Retinal pigment epithelial cell (primary cell): ENCODE results near the gene ARHGAP31.
"Not testable (repeated sequence)": the region's sequence is repeated elsewhere in the genome, so short reads cannot be mapped to it uniquely, and the experiment has no call there.

Experiments
- DNase-seq: peaks from one replicate; pipeline ENCODE4 v3.0.0-alpha.2; 2010; ENCODE audit warnings: low read depth
- H3K4me3 ChIP-seq: 2 replicates; pipeline ENCODE4 v1.5.1; 2011; ENCODE audit warnings: mild to moderate bottlenecking, low read length, control low read depth, moderate library complexity
- TF ChIP-seq, protein P1 (sequence below): conservative IDR thresholded peaks from 2 replicates; pipeline ENCODE4 v1.5.1; 2011; ENCODE audit warnings: low read depth, low read length, control low read depth, inconsistent platforms

ARHGAP31 gene

DNA sequence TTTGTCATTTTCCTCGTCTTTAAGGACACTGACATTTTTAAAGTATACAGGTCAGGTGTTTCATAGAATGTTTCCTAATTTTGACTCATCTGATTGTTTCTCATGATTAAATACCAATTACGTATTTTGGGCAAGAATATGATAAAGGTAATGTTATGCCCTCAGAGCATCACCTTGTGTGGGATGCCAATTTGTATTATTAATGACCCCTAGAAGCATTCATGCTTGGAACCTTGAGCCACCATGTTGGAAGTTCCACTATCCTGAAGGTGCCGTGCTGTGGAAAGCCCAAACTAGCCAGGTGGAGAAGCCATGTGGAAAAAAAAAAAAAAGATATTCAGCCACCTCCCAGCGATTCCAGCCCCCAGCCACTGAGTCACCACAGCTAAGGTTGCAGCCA is 34.4 kb upstream of the ARHGAP31 start:
- H3K4me3 ChIP-seq: no peak overlapping the region
- TF ChIP-seq, protein P1, sequence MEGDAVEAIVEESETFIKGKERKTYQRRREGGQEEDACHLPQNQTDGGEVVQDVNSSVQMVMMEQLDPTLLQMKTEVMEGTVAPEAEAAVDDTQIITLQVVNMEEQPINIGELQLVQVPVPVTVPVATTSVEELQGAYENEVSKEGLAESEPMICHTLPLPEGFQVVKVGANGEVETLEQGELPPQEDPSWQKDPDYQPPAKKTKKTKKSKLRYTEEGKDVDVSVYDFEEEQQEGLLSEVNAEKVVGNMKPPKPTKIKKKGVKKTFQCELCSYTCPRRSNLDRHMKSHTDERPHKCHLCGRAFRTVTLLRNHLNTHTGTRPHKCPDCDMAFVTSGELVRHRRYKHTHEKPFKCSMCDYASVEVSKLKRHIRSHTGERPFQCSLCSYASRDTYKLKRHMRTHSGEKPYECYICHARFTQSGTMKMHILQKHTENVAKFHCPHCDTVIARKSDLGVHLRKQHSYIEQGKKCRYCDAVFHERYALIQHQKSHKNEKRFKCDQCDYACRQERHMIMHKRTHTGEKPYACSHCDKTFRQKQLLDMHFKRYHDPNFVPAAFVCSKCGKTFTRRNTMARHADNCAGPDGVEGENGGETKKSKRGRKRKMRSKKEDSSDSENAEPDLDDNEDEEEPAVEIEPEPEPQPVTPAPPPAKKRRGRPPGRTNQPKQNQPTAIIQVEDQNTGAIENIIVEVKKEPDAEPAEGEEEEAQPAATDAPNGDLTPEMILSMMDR: no peak

DNA sequence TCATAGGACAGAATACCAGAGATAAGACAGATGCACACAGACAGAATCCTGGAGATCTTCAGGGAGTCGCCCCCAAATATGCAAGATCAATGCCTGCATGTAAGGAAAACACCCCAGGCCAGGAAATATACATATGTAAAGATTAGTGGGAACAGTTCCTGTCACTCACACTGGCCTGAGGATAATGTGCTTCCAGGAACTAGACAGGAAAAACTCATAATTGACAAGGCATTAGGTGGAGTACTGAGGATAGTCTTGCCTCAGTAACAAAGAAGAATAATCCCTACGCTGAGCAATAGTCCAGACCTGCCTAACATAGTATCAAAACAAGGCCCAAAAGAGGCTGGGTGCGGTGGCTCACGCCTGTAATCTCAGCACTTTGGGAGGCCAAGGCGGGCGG is 33.1 kb upstream of the ARHGAP31 start:
- TF ChIP-seq, protein P1: no peak
- H3K4me3 ChIP-seq: no peak overlapping the region
- DNase-seq: no peak

More for the DNA sequence above, 34.4 kb upstream of the ARHGAP31 start:
- no peak for DNase-seq

DNA sequence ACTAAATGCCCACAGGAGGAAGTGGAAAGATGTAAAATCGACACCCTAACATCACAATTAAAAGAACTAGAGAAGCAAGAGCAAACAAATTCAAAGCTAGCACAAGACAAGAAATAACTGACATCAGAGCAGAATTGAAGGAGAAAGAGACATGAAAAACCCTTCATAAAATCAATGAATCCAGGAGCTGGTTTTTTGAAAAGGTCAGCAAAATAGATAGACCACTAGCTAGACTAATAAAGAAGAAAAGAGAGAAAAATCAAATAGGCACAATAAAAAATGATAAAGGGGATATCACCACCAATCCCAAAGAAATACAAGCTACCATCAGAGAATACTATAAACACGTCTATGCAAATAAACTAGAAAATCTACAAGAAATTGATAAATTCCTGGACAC is 24.0 kb upstream of the ARHGAP31 start:
- H3K4me3 ChIP-seq, DNase-seq: not testable (repeated sequence)

DNA sequence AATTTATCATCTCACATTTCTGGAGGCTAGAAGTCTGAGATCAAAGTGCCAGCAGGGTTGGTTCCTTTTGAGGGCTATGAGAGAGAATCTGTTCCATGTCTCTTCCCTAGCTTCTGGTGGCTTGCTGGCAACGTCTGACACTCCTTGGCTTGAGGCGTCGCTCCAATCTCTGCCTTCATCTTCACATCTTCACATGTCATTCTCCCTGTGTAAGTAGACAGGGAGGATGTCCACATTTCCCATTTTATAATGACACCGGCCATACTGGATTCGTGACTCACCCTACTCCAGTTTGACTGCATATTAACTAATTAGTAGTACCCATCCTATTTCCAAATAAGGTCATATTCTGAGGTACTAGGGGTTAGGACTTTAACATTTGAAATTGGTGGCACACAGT is 17.5 kb upstream of the ARHGAP31 start:
- TF ChIP-seq, protein P1: no peak
- DNase-seq: no peak
- H3K4me3 ChIP-seq: no peak overlapping the region

DNA sequence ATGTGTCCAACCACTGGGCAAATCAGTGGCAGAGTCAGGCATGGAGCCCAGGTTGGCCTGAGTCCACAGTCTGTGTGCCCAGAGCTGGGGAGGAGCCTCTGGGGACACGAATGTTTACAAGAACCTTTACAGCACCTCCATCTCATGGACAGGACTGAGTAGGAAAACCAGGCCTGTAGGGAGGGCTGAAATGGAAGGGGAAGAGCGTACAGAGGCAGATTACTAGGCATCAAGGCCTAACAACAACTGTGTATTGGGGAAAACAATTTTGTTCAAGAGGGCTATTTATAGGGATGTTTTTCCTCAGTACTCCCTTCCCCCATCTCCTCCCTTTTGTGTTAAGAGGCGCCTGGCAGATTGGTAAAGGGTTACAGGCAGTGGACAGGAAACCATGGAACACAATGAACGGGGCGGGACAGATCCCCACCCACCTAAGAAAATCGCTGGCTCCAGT is 15.1 kb upstream of the ARHGAP31 start:
- no peak for DNase-seq
- H3K4me3 ChIP-seq: no peak overlapping the region
- TF ChIP-seq, protein P1: no peak

DNA sequence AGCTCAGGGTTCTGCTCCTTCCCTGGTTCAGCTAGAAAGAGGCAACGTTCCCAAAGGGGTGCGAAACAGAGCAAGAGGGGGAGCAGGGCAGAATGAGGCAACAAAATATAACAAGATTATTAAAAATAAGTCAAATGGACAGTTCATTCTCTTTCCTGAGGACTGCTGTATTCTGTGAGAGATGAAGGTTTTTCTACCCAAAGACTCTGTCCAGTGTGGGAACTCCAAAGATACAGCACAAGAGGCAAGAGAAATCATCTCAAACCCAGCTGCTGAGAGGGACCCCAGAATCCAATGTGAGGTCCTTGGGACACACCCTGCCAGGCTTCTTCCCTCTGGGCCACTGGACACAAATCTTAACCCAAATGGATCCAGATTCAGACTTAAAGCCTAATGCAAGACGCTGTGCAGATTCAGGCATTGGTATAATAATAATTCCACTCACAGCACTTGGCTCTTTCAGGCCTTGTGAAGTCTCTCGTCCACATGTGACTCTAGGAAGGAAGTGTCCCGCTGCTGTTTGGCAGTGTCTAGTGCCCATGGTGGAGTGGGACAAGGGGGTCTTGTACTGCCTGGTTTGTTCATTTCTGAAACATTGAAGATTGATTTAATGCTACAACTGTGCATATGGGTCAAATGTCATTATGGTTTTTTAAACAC is 14.5 kb upstream of the ARHGAP31 start:
- no peak overlapping the region for H3K4me3 ChIP-seq
- DNase-seq: no peak
- TF ChIP-seq, protein P1: no peak

DNA sequence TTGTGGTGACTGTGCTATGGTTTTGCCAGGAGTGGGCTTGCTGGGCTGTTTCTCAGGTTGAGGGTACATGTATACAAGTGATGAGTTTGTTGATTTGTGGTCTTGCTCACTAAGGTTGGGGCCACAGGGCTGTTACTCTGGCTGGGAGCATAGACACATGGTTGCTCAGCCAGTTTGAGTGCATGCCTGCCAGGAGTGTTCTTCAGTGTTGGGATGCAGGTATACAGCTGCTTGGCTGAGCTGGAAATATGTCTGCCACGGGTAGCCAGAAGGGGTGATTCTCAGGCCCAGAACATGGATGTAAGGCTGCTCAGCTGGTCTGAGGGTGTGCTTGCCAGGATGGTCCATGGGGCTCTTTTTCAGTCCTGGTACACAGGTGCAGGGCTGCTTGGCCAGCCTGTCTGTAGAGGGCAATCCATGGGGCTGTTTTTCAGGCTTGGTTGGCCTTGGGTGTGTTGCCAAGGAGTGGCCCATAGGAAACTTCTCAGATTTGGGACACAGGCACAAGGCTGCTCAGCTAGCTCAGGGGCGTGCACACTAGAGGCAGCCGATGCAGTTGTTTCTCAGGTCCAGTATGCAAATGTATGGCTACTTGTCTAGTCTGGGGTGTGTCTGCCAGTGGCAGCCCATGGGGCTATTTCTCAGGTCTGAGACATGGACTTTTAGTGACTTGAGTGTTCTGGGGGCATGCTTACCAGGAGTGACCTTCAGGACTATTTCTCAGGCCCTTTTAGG is 5.3 kb upstream of the ARHGAP31 start:
- H3K4me3 ChIP-seq: no peak overlapping the region
- TF ChIP-seq, protein P1: no peak
- no peak for DNase-seq
